Glutamatergic neuron (in vitro differentiated cells): Measurements from ENCODE around the gene GRB10. TPM values are rescaled to one million over a fixed set of nuclear protein-coding genes. Genes with fewer than 3 reads are reported as not detected.

Experiments used
- DNase-seq: peaks from one replicate; pipeline ENCODE4 v3.0.0; 2022
- H3K27ac Mint-ChIP-seq: one replicate; pipeline ENCODE4 v1.8.0; 2020; ENCODE audit warnings: mild to moderate bottlenecking, mixed read lengths, inconsistent platforms; ENCODE audit not compliant: unreplicated experiment
- H3K27me3 Mint-ChIP-seq: one replicate; pipeline ENCODE4 v1.8.0; 2020; ENCODE audit warnings: mild to moderate bottlenecking, moderate library complexity, mixed read lengths, inconsistent platforms; ENCODE audit not compliant: unreplicated experiment
- H3K36me3 Mint-ChIP-seq: one replicate; pipeline ENCODE4 v1.8.0; 2020; ENCODE audit warnings: mild to moderate bottlenecking, mixed read lengths, inconsistent platforms; ENCODE audit not compliant: unreplicated experiment
- H3K4me1 Mint-ChIP-seq: one replicate; pipeline ENCODE4 v1.8.0; 2020; ENCODE audit warnings: mild to moderate bottlenecking, low read depth, mixed read lengths, inconsistent platforms; ENCODE audit not compliant: unreplicated experiment
- H3K4me3 Mint-ChIP-seq: one replicate; pipeline ENCODE4 v1.8.0; 2020; ENCODE audit warnings: mild to moderate bottlenecking, mixed read lengths, inconsistent platforms; ENCODE audit not compliant: unreplicated experiment
- H3K9me3 Mint-ChIP-seq: one replicate; pipeline ENCODE4 v1.8.0; 2020; ENCODE audit warnings: mild to moderate bottlenecking, moderate library complexity, mixed read lengths, inconsistent platforms; ENCODE audit not compliant: unreplicated experiment
- total RNA-seq: library from RNA; stranded (reverse); fragmentation: NEBNext Ultra II Directional; extraction: Animal tissue kit (Norgen Biotek cat#: 25700); gene quantifications from one replicate; pipeline ENCODE4 v1.2.1, GENCODE V29; 2021; ENCODE audit not compliant: unreplicated experiment
- TF ChIP-seq, protein P1 (sequence below): fragments of 200-600 bp; sonication (generic); IDR thresholded peaks from one replicate; pipeline ENCODE4 v1.5.0; 2021; ENCODE audit not compliant: partially characterized antibody, unreplicated experiment

Gene GRB10
- total RNA-seq, 1 donor from 2014 or later: 182 TPM

DNA sequence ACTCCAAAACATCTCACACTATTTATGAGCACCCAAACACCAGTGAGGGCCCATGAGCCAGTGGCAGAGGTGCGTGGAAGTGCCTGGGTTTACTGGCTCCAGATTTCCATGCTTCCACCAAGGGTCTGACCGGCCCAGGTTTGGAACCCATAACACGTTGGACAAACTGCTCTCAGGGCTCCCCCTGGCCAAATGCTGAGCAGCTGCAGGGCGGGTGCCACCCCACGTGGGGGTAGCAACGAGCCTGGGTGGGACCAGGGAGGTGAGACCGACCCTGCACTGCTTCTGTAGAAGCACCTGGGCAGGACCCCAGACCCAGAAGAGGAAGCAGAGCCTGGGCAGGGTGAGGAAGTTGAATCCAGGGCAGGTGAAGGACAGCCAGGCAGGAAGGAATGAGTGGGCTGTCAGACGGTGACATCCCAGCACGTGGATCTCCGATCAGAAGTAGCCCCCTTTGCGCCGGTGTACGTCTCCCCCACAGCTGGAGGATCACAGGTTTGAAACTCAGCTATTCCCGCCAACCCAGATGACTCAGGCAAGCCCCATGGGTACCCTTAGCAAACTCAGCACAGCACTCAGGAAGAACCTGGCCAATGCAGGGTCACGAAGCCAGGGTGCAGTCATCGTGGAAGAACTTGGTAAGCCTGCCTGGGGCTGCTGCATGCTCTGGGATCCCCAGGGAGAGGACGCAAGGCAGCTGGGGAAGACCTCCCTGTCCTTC is 117.1 kb downstream of the GRB10 start:
- peaks cover 10% of the 10 kb centered on the region for H3K9me3 Mint-ChIP-seq
- TF ChIP-seq, protein P1, sequence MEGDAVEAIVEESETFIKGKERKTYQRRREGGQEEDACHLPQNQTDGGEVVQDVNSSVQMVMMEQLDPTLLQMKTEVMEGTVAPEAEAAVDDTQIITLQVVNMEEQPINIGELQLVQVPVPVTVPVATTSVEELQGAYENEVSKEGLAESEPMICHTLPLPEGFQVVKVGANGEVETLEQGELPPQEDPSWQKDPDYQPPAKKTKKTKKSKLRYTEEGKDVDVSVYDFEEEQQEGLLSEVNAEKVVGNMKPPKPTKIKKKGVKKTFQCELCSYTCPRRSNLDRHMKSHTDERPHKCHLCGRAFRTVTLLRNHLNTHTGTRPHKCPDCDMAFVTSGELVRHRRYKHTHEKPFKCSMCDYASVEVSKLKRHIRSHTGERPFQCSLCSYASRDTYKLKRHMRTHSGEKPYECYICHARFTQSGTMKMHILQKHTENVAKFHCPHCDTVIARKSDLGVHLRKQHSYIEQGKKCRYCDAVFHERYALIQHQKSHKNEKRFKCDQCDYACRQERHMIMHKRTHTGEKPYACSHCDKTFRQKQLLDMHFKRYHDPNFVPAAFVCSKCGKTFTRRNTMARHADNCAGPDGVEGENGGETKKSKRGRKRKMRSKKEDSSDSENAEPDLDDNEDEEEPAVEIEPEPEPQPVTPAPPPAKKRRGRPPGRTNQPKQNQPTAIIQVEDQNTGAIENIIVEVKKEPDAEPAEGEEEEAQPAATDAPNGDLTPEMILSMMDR: no peak
- peaks cover 10% of the 10 kb centered on the region for H3K36me3 Mint-ChIP-seq
- peaks cover 3% of the 10 kb centered on the region for H3K4me1 Mint-ChIP-seq
- no peak overlapping the region for H3K4me3 Mint-ChIP-seq
- no peak overlapping the region for H3K27ac Mint-ChIP-seq
- peaks cover 2% of the 10 kb centered on the region for H3K27me3 Mint-ChIP-seq
- no peak for DNase-seq

DNA sequence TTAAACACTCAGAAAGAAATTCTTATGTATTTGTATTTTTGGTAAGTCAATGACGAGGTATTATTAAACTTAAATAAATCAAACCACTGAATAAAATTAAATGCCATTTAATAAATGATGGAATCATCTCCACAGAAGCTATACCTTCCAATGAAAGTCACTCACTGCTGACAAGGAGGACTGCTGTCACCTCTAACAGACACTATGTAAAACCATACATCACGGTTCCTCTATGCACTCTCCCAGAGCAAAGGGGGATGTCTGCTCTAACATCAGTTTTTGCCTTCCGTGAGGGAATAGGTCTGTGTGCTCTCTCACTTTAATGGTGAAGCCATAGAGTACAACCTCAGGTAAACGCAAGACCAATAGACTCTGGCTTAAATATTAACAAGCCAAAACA is 117.8 kb downstream of the GRB10 start:
- TF ChIP-seq, protein P1: no peak
- Mint-ChIP-seq H3K9me3 (peaks cover 13% of the 10 kb centered on the region), H3K27me3 (peaks cover 5% of the 10 kb centered on the region), H3K36me3 (peaks cover 6% of the 10 kb centered on the region), H3K27ac (peak overlapping the region; percentile 55), H3K4me3 (no peak overlapping the region), H3K4me1 (peaks cover 3% of the 10 kb centered on the region)
- DNase-seq: no peak

DNA sequence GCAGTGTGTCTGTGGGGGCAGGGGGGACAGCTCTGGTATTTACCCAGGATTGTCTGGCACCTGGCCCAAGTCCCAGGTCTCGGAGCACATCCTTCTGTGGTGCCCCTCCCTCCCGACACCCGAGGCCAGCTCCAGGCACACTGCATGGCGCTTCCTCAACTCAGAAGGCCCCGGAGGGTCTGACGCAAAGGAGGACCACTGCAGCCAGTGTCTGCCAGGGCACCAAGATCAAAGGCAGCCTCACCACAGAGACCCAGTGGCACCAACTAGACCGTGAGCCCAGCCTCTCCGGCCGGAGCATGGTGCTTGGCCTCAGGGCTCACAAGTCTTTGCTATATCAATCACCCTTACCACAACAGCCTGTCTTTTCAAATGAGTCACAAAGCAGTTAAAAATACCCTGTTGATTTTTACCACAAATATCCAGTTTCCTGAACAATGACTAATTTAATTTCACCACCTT is 118.2 kb downstream of the GRB10 start:
- DNase-seq: no peak
- TF ChIP-seq, protein P1: no peak
- peaks cover 7% of the 10 kb centered on the region for H3K27me3 Mint-ChIP-seq
- H3K4me1 Mint-ChIP-seq: peaks cover 3% of the 10 kb centered on the region
- H3K36me3 Mint-ChIP-seq: peaks cover 5% of the 10 kb centered on the region
- H3K4me3 Mint-ChIP-seq: no peak overlapping the region
- peaks cover 13% of the 10 kb centered on the region for H3K9me3 Mint-ChIP-seq
- peak overlapping the region; percentile 55 for H3K27ac Mint-ChIP-seq

DNA sequence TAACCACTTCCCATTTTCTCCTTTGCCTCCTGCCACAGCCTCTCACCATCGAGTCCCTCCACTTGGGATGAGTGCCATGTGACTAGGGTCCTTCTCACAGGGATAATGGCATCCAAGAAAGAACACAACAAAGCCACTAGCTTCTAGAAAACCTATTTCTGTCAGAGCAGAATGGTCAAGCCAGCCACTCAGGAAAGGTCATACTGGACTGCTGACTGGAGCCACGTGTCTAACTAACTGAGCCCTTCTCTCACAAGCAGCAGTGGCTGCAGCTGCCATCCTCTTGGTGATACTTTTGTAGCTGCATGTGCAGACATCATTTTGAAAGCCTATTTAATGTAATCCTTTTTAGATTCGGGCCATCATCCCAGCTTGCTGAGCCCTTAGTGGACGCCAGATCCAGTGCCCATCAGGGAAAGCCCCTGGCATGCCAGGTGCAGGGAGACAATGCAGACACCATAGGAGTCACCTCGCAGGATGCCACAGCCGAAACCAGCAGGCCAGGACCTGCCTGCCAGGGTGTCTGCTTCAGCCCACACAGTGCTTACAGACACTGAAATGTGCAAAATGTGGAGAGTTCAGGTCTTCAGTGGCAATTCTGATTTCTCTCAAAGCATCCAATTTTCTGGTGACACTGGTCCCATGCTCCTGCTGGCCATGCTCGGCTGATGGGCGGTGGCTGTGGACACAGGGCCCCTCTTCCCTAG is 119.1 kb downstream of the GRB10 start:
- peaks cover 7% of the 10 kb centered on the region for H3K27me3 Mint-ChIP-seq
- TF ChIP-seq, protein P1: no peak
- no peak overlapping the region for H3K4me3 Mint-ChIP-seq
- H3K27ac Mint-ChIP-seq: peak overlapping the region; percentile 15
- H3K36me3 Mint-ChIP-seq: no peaks in the 10 kb centered on the region
- H3K9me3 Mint-ChIP-seq: peaks cover 13% of the 10 kb centered on the region
- H3K4me1 Mint-ChIP-seq: peaks cover 3% of the 10 kb centered on the region
- DNase-seq: no peak

DNA sequence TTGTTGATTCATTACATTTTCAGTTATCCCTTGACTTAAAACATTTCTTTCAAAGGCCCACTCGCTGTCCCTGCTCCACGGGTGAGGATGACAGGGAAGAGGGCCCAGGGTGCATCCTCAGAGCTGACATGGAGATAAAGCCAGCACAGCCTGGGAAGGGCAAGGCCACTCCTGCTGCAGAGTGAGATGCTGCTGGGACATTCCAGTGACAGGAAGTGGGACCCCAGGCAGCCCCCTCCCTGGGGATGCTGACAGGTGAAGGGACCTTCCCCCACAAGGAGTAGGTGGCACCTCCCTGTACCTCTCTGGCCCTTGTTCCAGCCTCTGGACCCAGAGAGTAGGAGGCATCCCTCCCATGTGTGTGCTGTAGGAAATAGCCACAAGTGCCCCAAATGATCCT is 119.7 kb downstream of the GRB10 start:
- TF ChIP-seq, protein P1: no peak
- Mint-ChIP-seq H3K27me3 (peaks cover 7% of the 10 kb centered on the region), H3K4me3 (no peak overlapping the region), H3K36me3 (no peaks in the 10 kb centered on the region), H3K4me1 (peaks cover 3% of the 10 kb centered on the region), H3K27ac (no peak overlapping the region), H3K9me3 (peaks cover 13% of the 10 kb centered on the region)
- DNase-seq: no peak
